ENCODE data around the gene ACTL6A. TPM values are rescaled to one million over a fixed set of nuclear protein-coding genes. Genes with fewer than 3 reads are reported as not detected.

The ACTL6A gene
- polyA plus RNA-seq, 2 of the 4 experiments (the other 2 are of a cell fraction) = 116 to 130 TPM

DNA sequence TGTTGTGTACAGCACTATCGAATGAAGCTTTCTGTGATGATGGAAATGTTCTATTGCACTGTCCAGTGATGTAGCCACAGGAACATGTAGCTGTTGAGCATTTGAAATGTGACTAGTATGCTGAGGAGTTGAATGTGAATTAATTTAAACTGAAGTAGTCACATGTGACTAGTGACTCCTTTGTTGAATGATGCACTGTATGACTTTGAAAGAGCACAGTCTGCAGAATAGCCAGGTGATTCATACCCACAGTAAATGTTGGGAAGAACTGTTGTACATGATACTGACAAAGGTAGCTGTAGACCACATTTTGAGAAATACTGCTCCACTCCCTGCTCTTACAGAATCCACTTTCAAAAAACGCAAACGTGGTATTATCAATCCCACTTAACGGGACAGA lies 34.0 kb upstream of the ACTL6A start:
- ChIA-PET POLR2A (no interaction called here), CTCF (no interaction called here)
- H3K4me3 ChIP-seq = no peak overlapping the region
- H3K9me3 ChIP-seq = no peaks in the 10 kb centered on the region
- TF ChIP-seq HOXB13 (CRISPR knock-in tag; IDR thresholded peaks at IDR 0.05; ENCODE audit: low read depth) = no peak
- FAIRE-seq = no peak
- H3K27ac ChIP-seq = no peak overlapping the region
- no peak for ATAC-seq
- WGBS (ENCODE audit: missing lambda C conversion rate) = 53% methylated on average over 4 of the region's 4 CpGs
- DNase-seq (ENCODE audit: low read depth in 1 of 2, low spot score in 1 of 2) = no peak
- no peaks in the 10 kb centered on the region for H3K4me1 ChIP-seq
- H3K4me2 ChIP-seq = no peak overlapping the region

DNA sequence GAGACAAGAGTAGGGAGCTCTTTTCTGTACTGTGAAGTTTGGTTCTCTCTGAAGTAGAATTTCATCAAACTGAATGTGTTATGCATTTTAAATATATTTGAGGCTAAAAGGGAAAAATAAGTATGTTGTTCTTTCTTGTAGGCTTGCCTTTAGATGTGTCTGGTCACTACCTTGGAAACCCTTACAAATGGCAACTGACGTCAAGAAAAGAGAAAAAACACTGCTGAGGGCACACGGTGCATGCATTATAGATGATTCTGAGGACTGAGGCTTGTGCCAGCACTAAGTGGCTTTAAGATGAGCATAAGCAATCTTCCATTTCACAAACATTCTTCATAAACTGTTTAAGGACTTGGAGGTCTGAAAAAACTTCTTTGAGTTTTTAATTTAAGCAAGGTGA lies 31.1 kb upstream of the ACTL6A start:
- no peak for FAIRE-seq
- WGBS (ENCODE audit: missing lambda C conversion rate) = 57% methylated on average over 2 of the region's 2 CpGs
- no peak for ATAC-seq

DNA sequence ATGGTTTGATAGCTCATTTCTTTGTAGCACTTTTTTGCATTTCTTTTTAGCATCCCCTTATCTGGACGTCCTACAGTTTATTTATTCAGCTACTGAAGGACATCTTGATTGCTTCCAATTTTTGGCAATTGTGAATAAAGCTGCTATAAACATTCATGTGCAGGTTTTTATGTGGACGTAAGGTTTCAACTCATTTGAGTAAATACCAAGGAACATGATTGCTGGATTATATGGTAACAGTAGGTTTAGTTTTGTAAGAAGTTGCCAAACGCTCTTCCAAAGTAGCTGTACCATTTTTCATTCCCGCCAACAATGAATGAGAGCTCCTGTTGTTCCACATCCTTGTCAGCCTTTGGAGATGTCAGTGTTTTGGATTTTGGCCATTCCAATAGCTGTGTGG lies 29.5 kb upstream of the ACTL6A start:
- CTCF ChIA-PET = no interaction called here
- 45% methylated on average over 4 of the region's 4 CpGs for WGBS (ENCODE audit: missing lambda C conversion rate)
- Histone ChIP-seq H3K9me3 (no peaks in the 10 kb centered on the region), H3K4me3 (no peak overlapping the region), H3K27ac (no peak overlapping the region), H3K4me1 (no peaks in the 10 kb centered on the region), H3K4me2 (no peak overlapping the region)
- FAIRE-seq (no peak), ATAC-seq (no peak), DNase-seq (ENCODE audit: low read depth in 1 of 2, low spot score in 1 of 2) (no peak)
- TF ChIP-seq ZFP36 (IDR thresholded peaks at IDR 0.05; ENCODE audit: borderline replicate concordance, partially characterized antibody) (no peak), FOSB (CRISPR knock-in tag; IDR thresholded peaks at IDR 0.05) (no peak), FOXS1 (CRISPR knock-in tag; IDR thresholded peaks at IDR 0.05) (no peak)
- POLR2A ChIA-PET = no interaction called here

More for the DNA sequence above, 31.1 kb upstream of the ACTL6A start:
- CTCF ChIA-PET = no interaction called here
- Histone ChIP-seq H3K4me3 (no peak overlapping the region), H3K4me2 (no peak overlapping the region), H3K9me3 (no peaks in the 10 kb centered on the region), H3K27ac (no peak overlapping the region), H3K4me1 (no peaks in the 10 kb centered on the region)
- TF ChIP-seq EHMT2 (IDR thresholded peaks at IDR 0.05; ENCODE audit: low read depth) = no peak
- no peak for DNase-seq (ENCODE audit: low read depth in 1 of 2, low spot score in 1 of 2)
- POLR2A ChIA-PET = no interaction called here

DNA sequence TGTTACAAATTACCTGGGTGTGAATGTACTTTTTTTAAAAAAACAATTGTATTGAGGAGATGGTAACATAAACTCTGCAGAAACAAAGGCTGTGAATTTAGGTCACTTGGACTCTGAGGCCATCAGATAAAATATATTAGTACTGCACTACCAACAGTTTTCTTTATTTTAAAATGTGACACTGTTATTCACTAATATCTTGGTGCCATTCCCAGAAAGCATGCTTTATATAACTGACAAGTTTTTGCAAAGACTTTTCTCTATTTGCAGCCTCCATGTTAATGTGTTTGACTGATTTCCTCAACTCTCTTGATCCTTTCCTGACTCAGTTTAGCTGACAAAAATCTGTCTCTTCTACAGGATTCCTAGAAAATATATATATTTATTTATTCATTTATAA lies 26.5 kb upstream of the ACTL6A start:
- H3K27ac ChIP-seq = no peak overlapping the region
- ChIA-PET CTCF (no interaction called here), POLR2A (no interaction called here)
- H3K4me2 ChIP-seq = no peak overlapping the region
- H3K4me3 ChIP-seq = no peak overlapping the region
- no peaks in the 10 kb centered on the region for H3K4me1 ChIP-seq
- ATAC-seq (no peak), FAIRE-seq (no peak), DNase-seq (ENCODE audit: low read depth in 1 of 2, low spot score in 1 of 2) (no peak)
- TF ChIP-seq, protein P1, sequence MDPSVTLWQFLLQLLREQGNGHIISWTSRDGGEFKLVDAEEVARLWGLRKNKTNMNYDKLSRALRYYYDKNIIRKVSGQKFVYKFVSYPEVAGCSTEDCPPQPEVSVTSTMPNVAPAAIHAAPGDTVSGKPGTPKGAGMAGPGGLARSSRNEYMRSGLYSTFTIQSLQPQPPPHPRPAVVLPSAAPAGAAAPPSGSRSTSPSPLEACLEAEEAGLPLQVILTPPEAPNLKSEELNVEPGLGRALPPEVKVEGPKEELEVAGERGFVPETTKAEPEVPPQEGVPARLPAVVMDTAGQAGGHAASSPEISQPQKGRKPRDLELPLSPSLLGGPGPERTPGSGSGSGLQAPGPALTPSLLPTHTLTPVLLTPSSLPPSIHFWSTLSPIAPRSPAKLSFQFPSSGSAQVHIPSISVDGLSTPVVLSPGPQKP (IDR thresholded peaks at IDR 0.05; ENCODE audit: low read depth, low read length) = no peak
- TF ChIP-seq CBX2 (IDR thresholded peaks at IDR 0.05; ENCODE audit: borderline replicate concordance, low read depth) (no peak), NR3C1 (IDR thresholded peaks at IDR 0.05) (no peak), NPAS2 (CRISPR knock-in tag; IDR thresholded peaks at IDR 0.05; ENCODE audit: borderline replicate concordance) (no peak), SREBF2 (IDR thresholded peaks at IDR 0.05) (no peak), MYC (IDR thresholded peaks at IDR 0.05; ENCODE audit: borderline replicate concordance, low read length) (no peak)
- H3K9me3 ChIP-seq = no peaks in the 10 kb centered on the region

DNA sequence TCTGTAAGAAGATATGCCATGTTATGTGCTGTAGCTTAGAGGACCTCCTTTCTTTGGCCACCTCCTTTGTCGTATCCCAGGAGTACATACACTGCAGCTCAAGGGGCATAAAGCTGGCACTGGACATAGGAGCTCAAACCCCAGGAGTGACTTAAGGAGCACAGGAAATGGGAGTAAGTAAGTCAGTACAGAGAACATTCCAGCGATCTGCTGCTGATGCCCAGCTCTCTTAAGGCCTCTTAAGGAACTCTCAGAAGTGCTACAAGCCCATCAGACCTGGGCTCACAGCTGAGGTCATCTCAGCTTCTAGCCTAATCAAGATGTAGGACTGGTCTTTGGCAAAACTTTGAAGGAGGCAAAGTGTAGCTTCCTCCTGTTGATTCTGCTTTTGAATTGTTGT lies 21.6 kb upstream of the ACTL6A start:
- Histone ChIP-seq H3K4me1 (no peaks in the 10 kb centered on the region), H3K9me3 (no peaks in the 10 kb centered on the region), H3K4me3 (no peak overlapping the region), H3K27ac (no peak overlapping the region), H3K4me2 (no peak overlapping the region)
- ATAC-seq = no peak
- WGBS (ENCODE audit: missing lambda C conversion rate) = 35% methylated on average over 2 of the region's 2 CpGs
- no peak for DNase-seq (ENCODE audit: low read depth in 1 of 2, low spot score in 1 of 2)
- CTCF ChIA-PET = no interaction called here
- POLR2A ChIA-PET = no interaction called here
- TF ChIP-seq HEYL (CRISPR knock-in tag; IDR thresholded peaks at IDR 0.05) = no peak
- no peak for TF ChIP-seq FOSL2 (IDR thresholded peaks at IDR 0.05)
- no peak for TF ChIP-seq FOSL2 (CRISPR knock-in tag; IDR thresholded peaks at IDR 0.05)
- TF ChIP-seq CHD4 (IDR thresholded peaks at IDR 0.05; ENCODE audit: borderline replicate concordance) = no peak
- no peak for TF ChIP-seq RCOR1 (IDR thresholded peaks at IDR 0.05; ENCODE audit: low read depth, low read length)
- no peak for TF ChIP-seq CHD2 (IDR thresholded peaks at IDR 0.05; ENCODE audit: low read length, partially characterized antibody)
- TF ChIP-seq SMC3 (IDR thresholded peaks at IDR 0.05) = no peak
- TF ChIP-seq PHF8 (IDR thresholded peaks at IDR 0.05; ENCODE audit: borderline replicate concordance, low read depth) = no peak
- TF ChIP-seq EHMT2 (IDR thresholded peaks at IDR 0.05; ENCODE audit: low read depth) = no peak
- TF ChIP-seq HOXB13 (CRISPR knock-in tag; IDR thresholded peaks at IDR 0.05; ENCODE audit: low read depth) = no peak
- no peak for TF ChIP-seq ZC3H11A (IDR thresholded peaks at IDR 0.05)
- no peak for TF ChIP-seq POLR2A (IDR thresholded peaks at IDR 0.05; ENCODE audit: low read length)
- no peak for TF ChIP-seq MYC (IDR thresholded peaks at IDR 0.05; ENCODE audit: borderline replicate concordance, low read length)
- no peak for TF ChIP-seq RAD21 (conservative IDR thresholded peaks at IDR 0.05 in 1 of 2, IDR thresholded peaks at IDR 0.05 in 1 of 2)
- TF ChIP-seq ZFP36 (IDR thresholded peaks at IDR 0.05; ENCODE audit: borderline replicate concordance, partially characterized antibody) = no peak
- no peak for TF ChIP-seq NFE2L2 (conservative IDR thresholded peaks at IDR 0.05; ENCODE audit: low read length)
- TF ChIP-seq, protein P2, sequence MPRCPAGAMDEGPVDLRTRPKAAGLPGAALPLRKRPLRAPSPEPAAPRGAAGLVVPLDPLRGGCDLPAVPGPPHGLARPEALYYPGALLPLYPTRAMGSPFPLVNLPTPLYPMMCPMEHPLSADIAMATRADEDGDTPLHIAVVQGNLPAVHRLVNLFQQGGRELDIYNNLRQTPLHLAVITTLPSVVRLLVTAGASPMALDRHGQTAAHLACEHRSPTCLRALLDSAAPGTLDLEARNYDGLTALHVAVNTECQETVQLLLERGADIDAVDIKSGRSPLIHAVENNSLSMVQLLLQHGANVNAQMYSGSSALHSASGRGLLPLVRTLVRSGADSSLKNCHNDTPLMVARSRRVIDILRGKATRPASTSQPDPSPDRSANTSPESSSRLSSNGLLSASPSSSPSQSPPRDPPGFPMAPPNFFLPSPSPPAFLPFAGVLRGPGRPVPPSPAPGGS (IDR thresholded peaks at IDR 0.05) = no peak
- no peak for FAIRE-seq

All from A549 (cell line).